Adrenal gland (tissue), 12 donors: ENCODE data around the gene COL24A1. TPM values are rescaled to one million over a fixed set of nuclear protein-coding genes. Genes with fewer than 3 reads are reported as not detected.
"Not testable (repeated sequence)": the region's sequence is repeated elsewhere in the genome, so short reads cannot be mapped to it uniquely, and the experiment has no call there.

Experiments
- DNase-seq, 7 donors: peaks; one replicate each; pipeline ENCODE4 v3.0.0-alpha.2; 2019 to 2020
- H3K27ac ChIP-seq, 5 donors: fragments of 200-600 bp; sonication (generic) in 4 of 5; 1 replicate in 3 of 5; 2 replicates in 2 of 5; pipeline versions ENCODE4 v1.5.1 to v1.8.0; 2016 to 2020; ENCODE audit warnings: mild to moderate bottlenecking in 1 of 5
- H3K27me3 ChIP-seq: fragments of 200-600 bp; 2 replicates; pipeline ENCODE4 v1.8.0; 2021
- H3K36me3 ChIP-seq, 2 donors: fragments of 200-600 bp; replicated peaks in 1 of 2; 1 replicate in 1 of 2; 2 replicates in 1 of 2; pipeline versions ENCODE4 v1.5.1 to v1.8.0; 2018 to 2022
- H3K4me1 ChIP-seq, 2 donors: fragments of 200-600 bp; replicated peaks in 1 of 2; 1 replicate in 1 of 2; 2 replicates in 1 of 2; pipeline versions ENCODE4 v1.5.1 to v1.8.0; 2018 to 2021
- H3K4me3 ChIP-seq, 4 donors: fragments of 200-600 bp; sonication (generic) in 3 of 4; one replicate each; pipeline ENCODE4 v1.5.1; 2016 to 2018
- H3K9me3 ChIP-seq, 3 donors: fragments of 200-600 bp; sonication (generic) in 1 of 3; replicated peaks in 1 of 3; 1 replicate in 2 of 3; 2 replicates in 1 of 3; pipeline versions ENCODE4 v1.5.1 to v1.8.0; 2016 to 2021
- POLR2A ChIP-seq, 2 donors: fragments of 450-650 bp; IDR thresholded peaks; one replicate each; pipeline ENCODE4 v1.6.1; 2017; ENCODE audit warnings: antibody characterized with exemption in 2 of 2, mild to moderate bottlenecking in 2 of 2, moderate library complexity in 1 of 2
- WGBS, 4 donors: extraction: QIAGEN DNeasy Blood & Tissue Kit in 2 of 4; methylation state at CpG; one replicate each; pipeline versions ENCODE4 v1.1.5 to v1.1.7; 2013 to 2017; 5-methylcytosine and 5-hydroxymethylcytosine counted together
- intact Hi-C, 2 donors: fragments of 100-400 bp; cut with DNase I; formaldehyde crosslinking; loops; one replicate each; pipeline versions ENCODE4 v1.14.1 to v1.15.0; 2022 to 2023
- polyA plus RNA-seq, 3 donors: library from polyadenylated mRNA; stranded (reverse); fragments of 200-250 nt in 2 of 3; fragments of 350-450 nt in 1 of 3; fragmentation: Illumina TruSeq in 1 of 3; extraction: RNeasy Lipid Tissue Mini Kit (QIAGEN cat#74804) in 1 of 3; gene quantifications; one replicate each; pipeline ENCODE4 v1.2.3, GENCODE V29; 2013 to 2014
- total RNA-seq, 9 donors: library from RNA; depleted of rRNA in 4 of 9; stranded (reverse); fragments of >200 nt in 4 of 9; fragments of 120-200 nt in 1 of 9; fragmentation: NEBNext Ultra II Directional in 1 of 9; extraction: Animal tissue kit (Norgen Biotek cat#: 25700) in 1 of 9; gene quantifications; one replicate each; pipeline versions ENCODE4 v1.1.0 to v1.2.4, GENCODE V29; 2013 to 2023
- TF ChIP-seq, protein P1 (sequence below), 6 experiments: fragments of 450-650 bp in 4 of 6; fragments of 200-600 bp in 2 of 6; sonication (generic) in 1 of 6; IDR thresholded peaks; 1 replicate in 5 of 6; 2 replicates in 1 of 6; pipeline versions ENCODE4 v1.5.1 to v1.8.0; 2016 to 2021; ENCODE audit warnings: antibody characterized with exemption in 6 of 6, mild to moderate bottlenecking in 2 of 6, moderate library complexity in 1 of 6
- donor health status: healthy with polysubstance abuse.
- donor health status: Bipolar disorder and iron deficiency.
- donor health status: DM: yes; HTN: yes; CAD: no.
- donor health status: DM: no; HTN: no; CAD: no.
- donor health status: DM: no; HTN: no; CAD: no.
- donor health status: DM: yes; HTN: yes; CAD: no.

Gene COL24A1
- total and polyA plus RNA-seq, 12 donors: 0.02 to 0.50 (median 0.11) TPM; not detected in 3

DNA sequence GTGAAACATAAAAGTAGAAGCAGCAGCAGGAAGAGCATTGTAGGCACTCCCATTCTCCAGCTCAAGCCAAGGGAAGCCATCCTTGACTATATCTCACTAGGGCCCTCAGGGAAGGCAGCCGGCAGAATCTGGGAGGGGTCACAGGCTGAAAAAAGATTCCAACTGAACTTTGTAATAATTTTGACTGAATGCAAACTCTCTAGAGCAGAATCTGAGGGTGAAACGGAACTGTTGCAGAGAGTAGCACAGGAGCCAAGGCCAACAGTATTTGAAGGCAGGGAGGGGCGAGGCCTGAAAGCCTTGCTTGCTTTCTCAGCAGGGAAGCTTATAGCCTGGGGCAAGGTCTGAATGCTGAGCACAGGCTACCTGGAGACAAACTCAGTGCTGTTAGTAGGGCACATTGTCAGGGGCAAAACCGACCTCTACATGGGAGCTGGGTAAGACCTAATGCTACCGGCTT, 180.6 kb downstream of the COL24A1 start:
- TF ChIP-seq, protein P1, sequence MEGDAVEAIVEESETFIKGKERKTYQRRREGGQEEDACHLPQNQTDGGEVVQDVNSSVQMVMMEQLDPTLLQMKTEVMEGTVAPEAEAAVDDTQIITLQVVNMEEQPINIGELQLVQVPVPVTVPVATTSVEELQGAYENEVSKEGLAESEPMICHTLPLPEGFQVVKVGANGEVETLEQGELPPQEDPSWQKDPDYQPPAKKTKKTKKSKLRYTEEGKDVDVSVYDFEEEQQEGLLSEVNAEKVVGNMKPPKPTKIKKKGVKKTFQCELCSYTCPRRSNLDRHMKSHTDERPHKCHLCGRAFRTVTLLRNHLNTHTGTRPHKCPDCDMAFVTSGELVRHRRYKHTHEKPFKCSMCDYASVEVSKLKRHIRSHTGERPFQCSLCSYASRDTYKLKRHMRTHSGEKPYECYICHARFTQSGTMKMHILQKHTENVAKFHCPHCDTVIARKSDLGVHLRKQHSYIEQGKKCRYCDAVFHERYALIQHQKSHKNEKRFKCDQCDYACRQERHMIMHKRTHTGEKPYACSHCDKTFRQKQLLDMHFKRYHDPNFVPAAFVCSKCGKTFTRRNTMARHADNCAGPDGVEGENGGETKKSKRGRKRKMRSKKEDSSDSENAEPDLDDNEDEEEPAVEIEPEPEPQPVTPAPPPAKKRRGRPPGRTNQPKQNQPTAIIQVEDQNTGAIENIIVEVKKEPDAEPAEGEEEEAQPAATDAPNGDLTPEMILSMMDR (IDR thresholded peaks at IDR 0.05): no peak
- no peak for TF ChIP-seq POLR2A (IDR thresholded peaks at IDR 0.05)
- Histone ChIP-seq H3K9me3 (no peaks in the 10 kb centered on the region), H3K27ac (no peak overlapping the region), H3K36me3 (no peaks in the 10 kb centered on the region), H3K4me1 (no peaks in the 10 kb centered on the region), H3K4me3 (no peak overlapping the region), H3K27me3 (no peaks in the 10 kb centered on the region)
- WGBS, 4 donors: 48 to 58% (median 56%) methylated on average over 4 to 5 of the region's 5 CpGs
- DNase-seq: no peak
- intact Hi-C loops: no loop called here

GRCh38 chr1:85962457-85962856, 194.1 kb downstream of the COL24A1 start:
- Histone ChIP-seq H3K4me3 (no peak overlapping the region), H3K27me3 (no peaks in the 10 kb centered on the region), H3K4me1 (no peaks in the 10 kb centered on the region), H3K27ac (no peak overlapping the region), H3K36me3 (no peaks in the 10 kb centered on the region), H3K9me3 (no peaks in the 10 kb centered on the region)
- intact Hi-C loops: no loop called here
- no peak for TF ChIP-seq POLR2A (IDR thresholded peaks at IDR 0.05)
- TF ChIP-seq, protein P1 (IDR thresholded peaks at IDR 0.05): no peak
- WGBS, 4 donors: 78 to 90% (median 87%) methylated on average over 2 of the region's 2 CpGs
- DNase-seq: no peak

DNA sequence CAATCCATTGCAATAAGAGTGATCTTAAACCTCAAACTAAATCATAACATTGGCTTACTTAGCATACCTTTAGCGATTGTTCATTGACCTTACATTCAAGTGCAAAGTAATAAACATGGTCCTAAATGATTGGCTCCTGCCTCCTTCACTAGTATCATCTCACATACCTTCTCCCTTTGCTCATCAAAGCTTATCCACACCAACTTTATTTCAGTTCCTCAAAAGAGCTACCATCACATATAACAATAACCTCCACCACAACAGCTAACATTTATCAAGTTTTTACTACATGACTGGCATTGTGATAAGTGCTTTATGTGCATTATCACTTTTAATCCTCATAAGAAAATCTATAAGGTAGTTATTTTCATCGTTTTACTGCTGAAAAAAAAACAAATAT, 198.8 kb downstream of the COL24A1 start:
- no peak for DNase-seq

DNA sequence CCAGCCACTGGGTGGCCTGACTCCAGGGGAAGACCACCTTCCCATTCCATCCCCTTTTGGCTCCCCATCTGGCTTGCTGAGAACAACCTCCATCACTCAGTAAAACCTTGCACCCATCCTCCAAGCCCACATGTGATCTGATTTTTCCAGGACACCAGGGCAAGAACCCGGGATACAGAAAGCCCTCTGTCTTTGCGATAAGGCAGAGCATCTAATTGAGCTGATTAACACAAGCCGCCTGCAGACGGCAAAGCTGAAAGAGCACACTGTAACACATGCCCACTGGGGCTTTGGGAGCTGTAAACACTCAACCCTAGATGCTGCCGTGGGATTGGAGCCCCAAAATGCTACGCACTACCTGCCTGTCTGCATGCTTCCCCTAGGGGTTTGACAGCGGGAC, 201.4 kb downstream of the COL24A1 start:
- H3K27ac ChIP-seq, H3K27me3 ChIP-seq, H3K4me3 ChIP-seq, H3K4me1 ChIP-seq, intact Hi-C loops, H3K36me3 ChIP-seq, H3K9me3 ChIP-seq, DNase-seq: not testable (repeated sequence)
- WGBS, 4 donors: 79 to 82% (median 82%) methylated on average over 7 of the region's 7 CpGs

More for the DNA sequence above, 198.8 kb downstream of the COL24A1 start:
- no peak overlapping the region for H3K4me3 ChIP-seq
- no peak overlapping the region for H3K27ac ChIP-seq
- no peaks in the 10 kb centered on the region for H3K9me3 ChIP-seq
- H3K4me1 ChIP-seq: no peaks in the 10 kb centered on the region
- no peaks in the 10 kb centered on the region for H3K36me3 ChIP-seq
- intact Hi-C loops: no loop called here
- 61 to 66% (median 65%) methylated on average over 2 of the region's 2 CpGs for WGBS, 4 donors
- H3K27me3 ChIP-seq: no peaks in the 10 kb centered on the region
- TF ChIP-seq POLR2A (IDR thresholded peaks at IDR 0.05): no peak
- TF ChIP-seq, protein P1 (IDR thresholded peaks at IDR 0.05): no peak

- H3K4me3 ChIP-seq: no peak overlapping the region
- H3K27ac ChIP-seq: no peak overlapping the region
- no peaks in the 10 kb centered on the region for H3K27me3 ChIP-seq
- H3K36me3 ChIP-seq: no peaks in the 10 kb centered on the region
- intact Hi-C loops: no loop called here
- TF ChIP-seq POLR2A (IDR thresholded peaks at IDR 0.05): no peak
- TF ChIP-seq, protein P1 (IDR thresholded peaks at IDR 0.05): no peak
- 17 to 25% (median 21%) methylated on average over 3 of the region's 3 CpGs for WGBS, 4 donors
- no peaks in the 10 kb centered on the region for H3K4me1 ChIP-seq
- no peaks in the 10 kb centered on the region for H3K9me3 ChIP-seq
- DNase-seq: no peak
These were observed 204.1 kb downstream of the COL24A1 start for GRCh38 chr1:85952460-85952859.
